ENCODE data around the gene RFX8.

The RFX8 gene

DNA sequence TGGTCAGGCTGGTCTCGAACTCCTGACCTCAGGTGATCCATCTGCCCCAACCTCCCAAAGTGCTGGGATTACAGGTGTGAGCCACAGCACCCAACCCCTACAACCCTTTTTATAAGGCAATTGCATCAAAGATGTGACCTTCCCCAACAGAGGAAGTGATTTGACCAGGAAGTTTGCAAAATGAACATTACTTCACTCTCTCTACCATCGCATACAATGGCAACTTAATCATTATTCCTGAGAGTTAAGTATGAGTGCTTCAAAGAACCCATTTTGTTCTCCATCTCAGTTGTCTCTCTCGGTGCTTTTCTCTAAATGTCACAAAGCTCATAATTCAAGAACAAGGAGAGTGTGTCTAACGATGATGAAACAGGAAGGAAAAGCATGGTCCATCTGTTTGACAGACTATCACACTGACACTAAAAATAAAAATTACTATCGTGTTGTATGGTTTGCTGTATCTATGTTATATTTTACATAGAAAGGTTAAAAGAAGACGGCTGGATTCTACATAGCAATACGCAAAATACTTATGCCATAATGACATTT, 69.5 kb downstream of the RFX8 start:
- FAIRE-seq, result no peak

DNA sequence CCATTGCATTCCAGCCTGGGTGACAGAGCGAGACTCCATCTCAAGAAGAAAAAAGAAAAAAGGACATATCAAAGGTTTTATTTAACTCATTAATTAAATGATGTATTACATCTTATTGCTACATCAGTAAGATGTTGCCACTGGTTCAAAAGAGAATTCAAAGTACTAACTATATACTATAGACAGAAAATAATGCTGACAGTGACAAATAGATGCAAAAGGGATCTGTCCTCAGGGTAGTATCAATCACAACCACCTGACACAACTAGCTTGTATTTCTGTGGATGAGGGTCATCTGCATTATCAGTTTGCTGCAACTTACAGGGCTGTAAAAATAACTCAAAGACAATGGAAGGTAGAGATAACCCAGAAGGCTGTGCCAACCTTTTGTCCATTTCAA, 71.2 kb downstream of the RFX8 start:
- FAIRE-seq, result no peak

DNA sequence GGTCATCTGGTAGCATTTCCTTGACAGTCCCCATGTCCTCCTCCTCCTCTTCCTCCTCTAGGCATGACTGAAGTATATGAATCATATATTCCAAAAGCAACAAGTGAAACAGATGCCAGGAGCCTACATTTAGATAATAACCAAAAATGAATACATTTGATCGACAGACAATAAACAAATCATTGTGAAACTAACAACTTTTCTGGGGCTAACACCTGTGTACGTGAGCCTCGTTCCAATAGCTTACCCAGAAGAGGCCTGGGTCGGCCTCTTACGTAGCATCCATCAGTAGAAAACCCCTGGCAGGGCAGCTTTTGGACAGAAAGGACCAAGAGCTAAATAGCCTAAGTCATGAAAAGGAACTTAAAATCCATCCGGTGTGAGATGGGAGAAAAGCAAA, 72.3 kb downstream of the RFX8 start:
- no peak for FAIRE-seq

DNA sequence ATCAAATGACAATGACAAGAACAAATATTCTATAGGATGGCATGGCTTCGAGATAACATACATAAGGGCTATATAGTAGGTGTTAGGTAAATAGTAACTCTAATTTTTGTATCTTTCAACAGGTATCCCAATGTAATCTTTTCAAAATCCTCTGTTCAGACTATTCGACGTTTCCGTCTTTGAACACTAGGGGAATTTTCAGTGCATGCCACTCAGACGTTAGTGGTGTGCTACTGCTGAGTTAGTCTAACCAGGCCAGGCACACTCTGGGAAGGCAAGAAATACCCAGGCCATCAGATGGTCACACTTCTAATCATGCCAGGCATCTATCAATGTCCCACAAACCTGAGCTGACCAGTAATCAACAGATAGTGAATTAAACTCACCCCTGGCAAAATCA, 73.0 kb downstream of the RFX8 start:
- no peak for FAIRE-seq

DNA sequence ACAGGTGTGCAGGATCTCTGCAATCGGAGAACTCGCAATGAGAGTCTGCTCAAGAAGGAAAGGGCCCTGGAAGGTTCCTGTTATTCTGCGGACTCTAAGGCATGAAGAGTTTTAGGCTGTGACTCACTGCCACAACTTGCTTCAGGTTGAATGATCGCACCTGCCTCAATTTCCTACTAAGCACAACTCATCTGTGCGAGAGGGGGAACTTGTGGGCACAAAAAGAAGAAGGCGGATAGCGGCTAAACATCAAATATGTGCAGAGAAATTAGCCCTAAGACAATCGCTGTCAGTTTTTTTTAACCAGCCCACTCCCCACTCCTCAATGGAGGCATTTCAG, 73.6 kb downstream of the RFX8 start:
- no peak for FAIRE-seq

DNA sequence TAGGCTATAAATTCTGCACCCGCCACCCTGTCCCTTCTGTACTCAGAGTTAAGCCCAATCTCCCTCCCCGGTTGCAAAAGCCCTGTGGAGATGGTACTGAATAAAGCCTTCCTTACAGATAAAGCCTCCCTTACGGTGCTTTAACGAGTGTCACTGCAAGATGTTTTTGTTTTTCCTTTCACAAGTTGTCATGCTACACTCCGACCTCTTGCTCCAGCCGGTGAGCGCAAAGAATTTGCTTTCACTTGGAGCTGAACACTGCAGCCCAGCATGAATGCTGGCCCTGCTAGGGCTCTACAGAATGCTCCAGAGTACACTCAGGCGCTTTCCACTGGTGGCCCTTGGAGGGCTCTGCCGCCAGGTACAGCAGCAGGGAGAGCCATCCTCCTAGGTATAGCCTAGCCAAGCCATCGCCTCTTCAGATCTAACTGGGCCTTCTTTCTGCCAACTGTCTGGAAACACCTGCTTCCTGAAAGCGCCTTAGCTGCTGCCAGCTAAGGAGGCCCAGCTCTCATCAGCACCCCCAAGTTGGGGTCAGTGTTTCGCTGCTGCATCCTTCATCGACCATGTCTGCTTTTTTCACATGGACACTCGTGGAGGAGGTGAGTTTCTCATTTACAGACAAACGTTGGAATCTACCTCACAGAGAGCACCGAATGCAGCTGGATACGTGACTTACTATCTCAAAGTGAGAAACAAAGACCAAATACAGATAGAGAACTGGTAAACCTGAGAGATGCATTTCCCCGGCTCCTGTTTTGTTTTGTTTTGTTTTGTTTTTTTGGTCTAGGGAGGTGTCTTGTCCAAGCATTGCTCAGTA, 74.2 kb downstream of the RFX8 start:
- no peak for FAIRE-seq

DNA sequence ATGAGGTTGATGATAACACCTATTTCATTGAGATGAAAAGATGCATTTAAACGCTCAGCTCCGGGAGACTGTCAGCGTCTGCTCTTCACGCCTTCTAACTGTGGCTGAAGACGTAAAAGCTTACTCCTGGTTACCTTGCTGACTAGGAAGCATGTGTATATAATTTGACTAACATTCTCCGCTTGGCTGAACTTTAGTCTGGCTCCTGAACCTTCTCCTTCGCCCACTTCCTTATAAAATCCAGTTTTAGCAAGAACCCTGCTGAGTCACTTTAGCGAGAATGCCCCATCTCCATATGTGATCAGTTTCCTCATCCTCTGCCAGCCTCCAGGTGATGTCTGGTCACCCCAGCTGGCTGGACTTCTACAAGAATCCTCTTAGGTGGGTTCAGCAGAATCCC, 74.9 kb downstream of the RFX8 start:
- no peak for FAIRE-seq

DNA sequence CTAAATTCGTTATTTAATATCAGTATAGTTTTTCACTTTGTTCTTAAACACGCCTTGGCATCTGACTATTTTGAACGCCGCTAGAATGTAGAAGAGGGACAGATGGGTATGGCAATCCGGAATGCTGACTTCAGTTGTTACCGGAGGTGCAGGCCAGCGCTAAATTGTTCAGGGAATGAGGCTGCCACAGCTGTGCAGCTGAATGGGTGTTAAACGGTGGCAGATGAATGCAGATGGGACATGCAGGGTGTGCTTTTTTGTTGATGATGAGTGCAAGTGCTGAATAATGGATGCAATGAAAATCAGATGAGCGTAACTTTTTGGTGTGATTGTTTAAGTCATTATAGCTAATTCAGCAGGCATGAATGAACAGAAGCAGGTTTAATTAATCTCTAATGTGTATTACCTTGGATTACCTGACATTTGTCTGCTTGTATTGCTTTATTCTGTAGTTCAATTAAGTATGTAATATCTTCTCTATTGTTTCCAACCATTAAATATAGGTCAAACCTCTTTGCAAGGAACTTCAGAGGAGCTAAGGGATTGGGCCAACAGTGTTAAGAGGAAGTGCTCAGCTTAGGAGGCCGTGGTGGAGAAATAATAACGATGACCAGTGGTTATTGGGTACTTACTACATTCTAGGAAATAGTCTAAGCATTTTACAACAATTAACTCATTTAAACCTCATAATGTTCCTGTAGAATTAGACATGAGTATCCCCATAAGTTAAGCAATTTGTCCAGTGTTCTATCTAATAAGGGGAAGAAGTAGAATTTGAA, 75.7 kb downstream of the RFX8 start:
- FAIRE-seq, result no peak

DNA sequence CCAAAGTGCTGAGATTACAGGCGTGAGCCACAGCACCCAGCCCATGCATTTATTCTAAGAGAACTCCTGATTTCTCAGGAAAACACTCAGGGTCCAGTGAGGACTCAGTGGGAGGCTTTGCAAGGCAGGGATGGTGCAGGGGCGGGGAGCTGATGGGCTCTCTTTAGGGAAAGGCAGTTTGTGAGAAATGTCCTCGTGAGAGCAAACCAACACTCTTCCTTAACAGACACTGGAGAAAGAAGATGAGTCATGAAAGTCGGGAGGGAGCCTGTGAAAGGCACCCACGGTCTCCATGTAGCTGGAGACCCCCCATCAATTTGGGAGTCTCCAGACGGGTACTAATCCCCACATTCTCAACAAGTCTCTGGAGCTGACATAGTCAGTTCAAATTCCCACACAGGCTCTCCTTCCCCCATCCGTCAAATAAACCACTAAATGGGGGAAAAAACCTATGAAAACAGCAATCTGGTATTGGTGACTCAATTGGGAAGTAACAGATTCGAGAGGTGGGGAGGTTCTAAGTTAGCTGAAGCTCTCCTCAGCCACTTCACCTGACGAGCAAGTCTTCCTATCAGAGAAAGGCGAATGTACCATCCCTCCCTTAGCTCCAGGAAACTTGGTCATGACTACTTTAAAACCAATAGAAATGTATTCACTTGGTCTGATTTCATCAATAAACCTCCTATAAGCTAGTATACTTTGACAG, 76.6 kb downstream of the RFX8 start:
- no peak for FAIRE-seq

DNA sequence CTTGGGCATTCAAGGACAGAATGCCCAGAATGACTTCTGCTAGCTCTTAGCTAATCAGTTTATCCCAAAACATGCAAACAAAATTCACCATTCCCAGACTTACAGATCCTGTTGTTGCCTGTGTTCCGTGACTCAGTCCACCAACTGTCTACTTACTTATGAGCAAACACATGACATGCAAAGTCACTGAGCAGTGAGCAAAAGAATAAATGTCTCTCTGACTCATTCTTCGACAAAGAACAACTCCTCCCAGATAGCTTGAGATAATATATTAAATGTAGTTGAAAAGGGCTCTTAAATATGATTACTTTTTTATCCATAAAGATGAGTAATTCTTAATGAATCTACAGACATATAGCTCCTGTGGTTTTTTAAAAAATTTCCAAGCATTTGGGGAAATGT, 78.6 kb downstream of the RFX8 start:
- FAIRE-seq, result no peak

DNA sequence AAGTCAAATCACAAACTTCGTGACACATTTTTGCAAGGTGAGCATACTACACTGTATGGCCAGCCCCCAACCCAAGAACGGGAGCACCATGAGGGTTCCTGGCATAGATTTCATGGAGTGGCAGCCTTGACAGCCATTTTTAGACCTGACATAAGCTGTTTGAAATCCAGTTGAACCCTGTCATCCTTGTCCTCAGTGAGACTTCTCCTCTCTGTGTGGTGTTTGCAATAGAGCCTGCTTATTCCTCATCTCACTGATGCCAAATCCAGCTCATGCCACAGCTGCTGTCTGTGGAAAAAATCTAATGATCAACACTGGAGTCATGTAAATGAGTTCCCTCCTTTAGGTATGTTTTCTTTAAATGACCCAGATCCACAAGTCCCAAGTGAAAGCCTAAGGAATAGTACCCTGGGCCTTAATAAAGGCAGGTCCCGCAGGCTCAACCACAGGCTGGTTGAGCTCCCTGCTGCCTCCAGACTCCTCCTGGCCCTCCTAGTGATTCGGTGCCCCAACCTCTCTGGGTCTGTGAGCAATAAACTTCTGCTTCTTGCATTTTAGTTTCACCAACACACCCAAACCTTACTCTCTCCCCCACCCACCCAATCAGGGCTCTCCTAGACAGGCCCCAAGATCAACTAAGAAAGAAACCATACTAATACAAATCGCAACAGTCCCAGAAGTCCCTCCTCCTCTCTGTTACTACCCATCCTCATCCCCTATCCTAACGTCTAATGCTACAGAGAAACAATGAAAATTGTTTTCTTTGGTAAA, 79.2 kb downstream of the RFX8 start:
- no peak for FAIRE-seq

DNA sequence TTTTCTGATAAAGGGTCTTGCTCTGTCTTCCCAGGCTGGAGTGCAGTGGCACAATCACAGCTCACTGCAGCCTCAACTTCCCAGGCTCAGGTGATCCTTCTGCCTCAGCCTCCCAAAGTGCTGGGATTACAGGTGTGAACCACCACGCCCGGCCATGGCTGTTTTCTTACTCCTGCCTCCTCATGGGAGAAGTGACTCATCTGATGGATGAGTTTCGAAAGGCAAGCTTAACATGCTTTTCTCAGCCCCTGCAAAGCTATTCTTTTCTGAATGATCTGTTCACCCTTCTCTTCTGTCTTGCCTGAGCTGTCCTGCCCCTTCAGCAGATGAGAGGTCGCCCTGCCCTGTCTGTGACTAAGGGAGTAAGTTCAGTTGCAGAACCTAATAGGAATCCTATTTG, 86.7 kb downstream of the RFX8 start:
- no peak for FAIRE-seq

DNA sequence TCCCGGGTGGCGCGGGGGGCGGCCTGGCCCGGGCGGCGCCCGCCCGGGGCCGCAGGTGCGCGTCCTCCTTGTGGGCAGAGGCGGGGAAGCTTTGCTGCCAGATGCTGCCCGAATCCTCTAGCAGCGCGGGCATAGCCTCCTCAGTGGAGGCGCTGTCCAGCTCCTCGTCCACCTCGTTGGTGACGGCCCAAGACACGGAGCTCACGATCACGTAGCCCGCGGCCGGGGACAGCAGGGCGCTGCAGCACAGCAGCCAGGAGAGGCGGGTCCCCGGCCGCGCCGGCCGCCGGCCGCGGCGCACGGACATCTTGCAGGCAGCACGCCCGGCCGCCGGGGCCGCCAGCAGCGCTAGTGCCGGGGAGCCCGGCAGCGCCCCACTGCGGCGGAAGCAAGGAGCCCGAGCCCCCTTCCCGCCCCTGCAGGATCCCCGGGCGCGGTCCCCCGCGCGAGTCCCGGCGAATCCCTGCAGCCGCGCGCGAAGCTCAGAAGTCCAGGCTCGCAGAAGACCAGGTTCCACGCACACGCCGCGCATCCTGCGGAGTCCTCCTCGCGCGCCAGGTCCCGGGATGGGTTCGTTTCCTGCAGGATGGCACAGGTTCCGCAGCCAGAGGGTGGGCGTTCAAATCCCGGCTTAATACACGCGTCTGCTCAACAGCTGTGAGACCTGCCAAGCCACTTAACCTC, 87.6 kb downstream of the RFX8 start, which contains the start of gene CREG2:
CREG2 (minus strand) TSS at position 353 of the 684 bp plus-strand sequence; CDS start at position 307, 46 bp downstream.
- FAIRE-seq, result no peak

DNA sequence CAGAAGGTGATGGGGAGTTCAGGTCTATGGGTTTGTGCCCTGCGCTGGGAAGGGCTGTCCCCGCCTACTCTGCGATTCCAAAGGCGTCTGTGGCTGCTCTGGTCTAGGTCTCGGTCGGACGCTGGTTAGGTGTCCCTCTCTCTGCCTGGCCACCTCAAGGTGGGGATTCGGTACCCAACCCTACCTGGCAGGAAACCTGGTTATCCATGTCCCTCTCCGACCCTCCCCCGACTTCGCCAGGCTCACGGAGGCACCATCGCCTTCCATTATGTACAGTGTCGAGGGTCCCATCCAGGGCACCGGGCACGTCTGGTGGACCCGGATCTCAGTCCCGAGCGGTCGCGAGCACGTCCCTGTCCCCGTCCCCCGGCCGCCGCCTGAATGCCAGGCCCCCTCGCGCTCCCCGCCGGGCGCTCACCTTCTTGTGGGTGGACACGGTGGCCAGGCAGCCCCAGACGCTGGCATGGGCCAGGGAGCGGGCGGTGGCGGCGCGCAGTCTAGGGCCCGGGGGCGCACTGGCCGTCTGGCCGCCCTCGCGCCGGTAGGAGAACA, 88.2 kb downstream of the RFX8 start:
- no peak for FAIRE-seq

DNA sequence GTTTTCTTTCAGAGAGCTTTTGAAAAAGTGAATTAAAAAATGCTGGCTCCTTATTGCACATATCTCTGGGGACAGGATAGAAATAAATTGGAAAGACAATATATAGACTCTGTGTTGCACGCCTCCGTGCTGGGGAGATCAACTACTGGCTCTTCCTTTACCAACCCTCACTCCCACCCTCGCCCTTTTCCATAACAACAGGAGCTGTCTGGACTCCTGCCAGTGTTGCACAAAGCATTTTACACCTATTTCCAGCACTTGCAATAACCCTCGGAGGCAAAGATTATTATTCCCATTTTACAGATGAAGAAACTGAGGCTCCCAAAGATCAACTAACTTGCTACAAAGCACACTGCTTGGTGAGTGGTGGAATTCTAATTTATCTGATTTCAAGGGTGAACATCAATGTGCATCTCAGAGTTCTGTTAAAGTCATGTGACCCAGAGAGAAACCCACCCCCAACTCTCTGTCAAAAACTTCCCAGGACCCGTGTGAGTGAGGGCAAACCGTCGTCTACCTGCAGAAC, 91.8 kb downstream of the RFX8 start:
- no peak for FAIRE-seq

DNA sequence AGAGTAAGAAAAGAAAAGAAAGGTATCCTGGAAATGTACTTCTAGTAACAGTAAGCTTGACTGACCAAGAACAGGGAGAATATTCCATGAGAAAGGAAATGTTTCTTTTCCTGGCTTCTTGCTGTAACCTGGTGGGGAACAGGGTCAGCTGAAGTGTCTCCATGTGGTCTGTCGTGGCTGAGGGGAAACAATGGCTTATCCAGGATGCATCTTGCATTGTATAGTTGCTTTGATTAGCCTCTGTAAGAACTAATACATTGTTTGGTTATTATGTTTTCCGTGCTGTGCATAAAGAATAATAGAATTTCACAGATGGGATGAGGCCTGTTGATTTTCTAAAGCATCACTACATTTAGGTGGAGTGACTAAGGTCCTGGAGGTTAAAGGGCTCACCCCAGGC, 92.5 kb downstream of the RFX8 start:
- FAIRE-seq, result no peak

DNA sequence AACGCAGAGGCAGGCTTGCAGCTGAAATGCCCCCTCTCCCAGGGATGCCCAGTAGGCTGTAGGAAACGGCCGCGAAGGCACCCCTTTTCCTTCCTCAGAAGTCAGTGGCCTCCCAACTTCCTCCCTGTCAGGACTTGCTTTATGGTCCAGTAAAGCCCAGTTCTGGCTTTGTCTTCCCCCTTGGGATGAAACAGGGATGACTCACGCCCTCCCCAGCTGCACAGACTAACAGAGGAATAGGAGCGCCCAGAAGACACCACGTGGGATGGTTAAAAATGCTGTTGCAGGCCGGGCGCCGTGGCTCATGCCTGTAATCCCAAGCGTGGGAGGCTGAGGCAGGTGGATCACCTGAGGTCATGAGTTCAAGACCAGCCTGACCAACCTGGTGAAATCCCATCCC, 94.5 kb downstream of the RFX8 start:
- FAIRE-seq, result no peak

DNA sequence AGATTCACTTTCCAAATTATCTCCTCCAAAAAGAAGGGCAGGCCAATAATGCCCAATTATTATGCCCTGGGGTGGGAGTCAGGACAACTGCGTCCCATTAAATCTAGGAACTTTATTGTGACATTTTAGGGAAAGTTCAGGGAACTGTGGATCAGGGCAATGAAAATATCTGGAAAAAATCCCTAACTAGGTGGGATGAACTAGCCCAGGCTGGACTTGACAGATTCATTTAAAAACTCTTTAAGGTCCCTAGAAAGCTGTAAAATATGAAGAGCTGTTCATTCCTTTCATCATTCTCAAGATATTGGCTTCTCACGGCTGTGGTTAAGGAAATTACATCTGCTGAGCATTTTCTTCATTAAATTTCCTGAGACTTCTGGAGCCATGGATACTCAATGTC, 95.8 kb downstream of the RFX8 start:
- no peak for FAIRE-seq

DNA sequence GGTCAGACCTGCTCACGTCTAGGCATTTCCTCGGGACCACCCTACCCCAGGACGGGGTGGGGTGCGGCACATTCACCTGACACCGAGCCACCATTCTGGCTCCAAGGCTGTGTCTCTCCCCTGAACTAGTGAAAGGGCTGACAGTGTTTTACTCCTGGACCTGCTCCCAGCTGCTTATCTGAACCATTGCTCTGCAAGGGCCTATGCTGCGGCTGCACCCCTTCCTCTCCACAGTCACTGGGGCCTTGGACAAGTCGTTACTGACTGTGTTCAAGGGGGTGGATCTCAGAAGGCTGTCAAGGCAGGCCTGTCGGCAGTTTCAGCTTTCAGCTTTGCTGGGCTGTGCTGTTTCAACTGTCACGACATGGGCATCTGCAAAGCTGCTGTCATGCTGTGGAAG, 99.3 kb downstream of the RFX8 start:
- no peak for FAIRE-seq

DNA sequence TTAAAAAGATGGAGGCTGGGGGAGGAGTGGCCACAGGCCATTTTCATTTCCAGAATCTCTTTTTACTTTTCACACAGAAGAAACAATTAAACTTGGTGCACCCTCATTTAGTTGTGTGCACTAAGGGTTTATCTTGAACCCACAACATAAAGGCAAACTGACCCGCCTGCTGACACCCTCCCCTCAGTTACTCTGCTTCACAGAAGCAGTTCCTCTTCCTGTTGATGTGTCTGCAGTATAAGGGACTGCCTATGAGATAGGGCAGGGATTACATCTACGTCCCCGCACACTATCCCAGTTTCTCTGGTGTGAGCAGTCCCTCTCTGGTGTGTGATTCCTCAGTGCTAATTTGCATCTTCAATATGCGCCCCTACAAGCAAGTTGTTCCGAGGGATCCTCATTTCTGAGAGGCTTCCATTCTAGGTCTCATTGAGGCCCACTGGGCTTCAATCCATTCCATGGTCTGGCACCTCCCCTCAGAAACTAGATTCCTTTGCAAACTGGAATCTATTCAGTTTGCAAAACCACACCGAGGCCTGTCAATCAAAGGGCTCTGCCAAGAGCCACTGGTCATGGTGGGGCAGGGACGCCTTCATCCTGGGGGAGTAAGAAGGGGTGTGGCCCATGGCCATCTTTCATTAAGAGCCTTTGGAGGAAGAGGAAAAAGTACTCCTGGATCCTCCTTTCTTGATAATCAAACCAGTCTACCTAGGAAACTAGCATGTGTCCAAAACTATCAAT, 99.9 kb downstream of the RFX8 start:
- FAIRE-seq, result no peak

DNA sequence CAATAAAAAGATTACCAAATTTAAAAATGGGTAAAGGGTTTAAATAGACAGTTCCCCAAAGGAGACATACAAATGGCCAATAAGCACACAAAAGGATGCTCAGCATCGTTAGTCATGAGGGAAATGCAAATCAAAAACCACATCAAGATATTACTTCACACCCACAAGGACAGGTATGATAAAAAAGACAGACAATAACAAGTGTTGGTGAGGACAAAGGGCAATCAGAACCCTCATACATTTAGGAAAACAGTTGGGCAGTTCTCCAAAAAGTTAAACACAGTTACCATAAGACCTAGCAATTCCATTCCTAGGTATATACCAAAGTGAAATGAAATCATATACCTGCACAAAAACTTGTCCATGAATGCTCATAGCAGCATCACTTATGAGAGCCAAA, 102.1 kb downstream of the RFX8 start:
- no peak for FAIRE-seq
